ENCODE results near the gene OSBPL1A. TPM values are rescaled to one million over a fixed set of nuclear protein-coding genes. Genes with fewer than 3 reads are reported as not detected.

OSBPL1A gene
- polyA plus RNA-seq (2012; rRNA removed): 21.3 and 26.1 TPM in 2 replicates
- polyA plus RNA-seq (2012; cell fraction: cytosol; rRNA removed): 28.7 and 30.3 TPM in 2 replicates
- 11.5 and 21.5 TPM in 2 replicates for polyA plus RNA-seq (2012; cell fraction: nucleus; rRNA removed)

- peak within 1 kb of the TSS; percentile 54 to 92 for H3K27ac ChIP-seq (ENCODE audit: low read depth in 2 of 2, low read length in 1 of 2)
- no peaks in the 10 kb centered on the region for H3K36me3 ChIP-seq (replicated peaks in 1 of 2; ENCODE audit: control insufficient read depth in 1 of 2, insufficient read depth in 2 of 2, low read length in 1 of 2)
- CTCF ChIA-PET: interaction anchor here (0.6 to 2.3 kb wide), 12 partner anchors 10 to 91 kb away, joined by 3 to 10 read pairs (median 4); partner anchors contain the start of gene IMPACT
- H2AFZ ChIP-seq (ENCODE audit: low read depth): peak within 1 kb of the TSS; percentile 91
- H3K4me3 ChIP-seq (ENCODE audit: low read depth in 2 of 2, low read length in 1 of 2): peak within 1 kb of the TSS; percentile 87 to 93
- 4% methylated on average over 23 of the region's 55 CpGs for WGBS (ENCODE audit: low lambda C conversion rate)
- H3F3A ChIP-seq (replicated peaks; ENCODE audit: insufficient read depth): peaks cover 15% of the 10 kb centered on the region
- peak within 1 kb of the TSS; percentile 83 for H3K4me2 ChIP-seq
- DNase-seq: peak; percentile 99
- peaks cover 9% of the 10 kb centered on the region; the same call in 1 of the 2 replicates for H3K79me2 ChIP-seq (ENCODE audit: insufficient read depth)
- no peaks in the 10 kb centered on the region for H3K9me3 ChIP-seq
- POLR2A ChIA-PET: interaction anchor here (0.9 to 1.5 kb wide), 5 partner anchors 9 to 29 kb away, joined by 4 to 11 read pairs (median 5); partner anchors contain the start of gene IMPACT
- TF ChIP-seq CTCF (IDR thresholded peaks at IDR 0.05) (no peak), TCF12 (IDR thresholded peaks at IDR 0.05) (peak; percentile 14; the same call in 1 of the 2 replicates), TAF1 (IDR thresholded peaks at IDR 0.05; ENCODE audit: borderline replicate concordance, low read depth, low read length) (peak; percentile 59), NRF1 (IDR thresholded peaks at IDR 0.05; ENCODE audit: low read depth, low read length) (peak; percentile 47; the same call in 1 of the 2 replicates), JUND (IDR thresholded peaks at IDR 0.05) (no peak), MAX (IDR thresholded peaks at IDR 0.05; ENCODE audit: low read depth) (peak; percentile 19; the same call in 1 of the 2 replicates), EP300 (IDR thresholded peaks at IDR 0.05; ENCODE audit: borderline replicate concordance in 1 of 2, low read depth in 1 of 2, low read length in 1 of 2) (0 out of 4 replicates have a peak, but pooled peaks of 1 of the 2 experiments have one; percentile 14), RAD21 (IDR thresholded peaks at IDR 0.05; ENCODE audit: low read length) (no peak), IRF3 (IDR thresholded peaks at IDR 0.05; ENCODE audit: low read depth, low read length) (no peak), MXI1 (IDR thresholded peaks at IDR 0.05; ENCODE audit: low read depth, low read length) (peak; percentile 21; the same call in 1 of the 2 replicates), ELF1 (IDR thresholded peaks at IDR 0.05) (no peak), SIN3A (IDR thresholded peaks at IDR 0.05; ENCODE audit: borderline replicate concordance, low read depth, low read length) (no peak), POLR2AphosphoS5 (IDR thresholded peaks at IDR 0.05; ENCODE audit: low read depth, low read length) (peak; percentile 59), CHD2 (IDR thresholded peaks at IDR 0.05; ENCODE audit: low read length, partially characterized antibody) (no peak), MEF2A (IDR thresholded peaks at IDR 0.05; ENCODE audit: borderline replicate concordance, low read depth) (no peak), USF2 (IDR thresholded peaks at IDR 0.05; ENCODE audit: borderline replicate concordance, low read depth, low read length) (peak; percentile 65; the same call in 1 of the 2 replicates), EZH2phosphoT487 (IDR thresholded peaks at IDR 0.05; ENCODE audit: borderline replicate concordance, low read depth) (no peak), FOXJ3 (CRISPR knock-in tag; IDR thresholded peaks at IDR 0.05) (0 out of 2 replicates have a peak, but pooled peaks have one; percentile 25), USF1 (IDR thresholded peaks at IDR 0.05; ENCODE audit: borderline replicate concordance, low read depth) (peak; percentile 92), YY1 (IDR thresholded peaks at IDR 0.05; ENCODE audit: low read depth) (0 out of 2 replicates have a peak, but pooled peaks have one; percentile 9), SMC3 (IDR thresholded peaks at IDR 0.05; ENCODE audit: low read depth, low read length) (no peak), NFIC (IDR thresholded peaks at IDR 0.05; ENCODE audit: borderline replicate concordance) (peak; percentile 55), RCOR1 (IDR thresholded peaks at IDR 0.05; ENCODE audit: low read length) (0 out of 2 replicates have a peak, but pooled peaks have one; percentile 16)
- no peaks in the 10 kb centered on the region for H3K27me3 ChIP-seq (ENCODE audit: insufficient read depth)
- peaks cover 3 to 7% of the 10 kb centered on the region in 2 experiments; a peak in 3 of 4 replicates for H3K4me1 ChIP-seq (ENCODE audit: control insufficient read depth in 1 of 2, insufficient read depth in 2 of 2, low read depth in 1 of 2, low read length in 1 of 2)
- H4K20me1 ChIP-seq (ENCODE audit: insufficient read depth): no peaks in the 10 kb centered on the region
- no peaks in the 10 kb centered on the region for H3K9me2 ChIP-seq
- H3K9ac ChIP-seq: peak within 1 kb of the TSS; percentile 82
These were observed at the start of gene OSBPL1A for GRCh38 chr18:24397694-24398368. TSS of gene OSBPL1A (minus strand) at chr18:24397824. CDS start at chr18:24377533, 20,291 bp downstream.

Measured in SK-N-SH (cell line).